Activated CD4-positive, alpha-beta T cell treated with anti-CD3 and anti-CD28 coated beads, Interleukin-2, amount 10 ng/mL, durations not matched to agents 7 days and 5 days (primary cell): ENCODE results near the gene ZMIZ1. TPM values are rescaled to one million over a fixed set of nuclear protein-coding genes. Genes with fewer than 3 reads are reported as not detected.

ENCODE experiments used
- CTCF ChIA-PET: fragments of 350-600 bp; sonication (Branson Sonifier 250); formaldehyde crosslinking; loops from one replicate; lab custom pipeline; 2021; ENCODE audit warnings: antibody characterized with exemption; lab: Charles Lee
- POLR2A ChIA-PET: fragments of 350-600 bp; sonication (Branson Sonifier 250); formaldehyde crosslinking; loops from one replicate; lab custom pipeline; 2021; ENCODE audit warnings: antibody characterized with exemption; lab: Charles Lee
- DNase-seq: peaks from one replicate; pipeline ENCODE4 v3.0.0-alpha.2; 2020
- H3K27ac Mint-ChIP-seq: one replicate; pipeline ENCODE4 v1.8.0; 2021; ENCODE audit warnings: mild to moderate bottlenecking, moderate library complexity, mixed read lengths
- H3K27me3 Mint-ChIP-seq: one replicate; pipeline ENCODE4 v1.8.0; 2021; ENCODE audit warnings: mixed read lengths
- H3K36me3 Mint-ChIP-seq: one replicate; pipeline ENCODE4 v1.8.0; 2021; ENCODE audit warnings: low read depth, mixed read lengths
- H3K4me1 Mint-ChIP-seq: one replicate; pipeline ENCODE4 v1.8.0; 2021; ENCODE audit warnings: mixed read lengths
- H3K4me3 Mint-ChIP-seq: one replicate; pipeline ENCODE4 v1.8.0; 2021; ENCODE audit warnings: mild to moderate bottlenecking, moderate library complexity, mixed read lengths
- H3K9me3 Mint-ChIP-seq: one replicate; pipeline ENCODE4 v1.8.0; 2021; ENCODE audit warnings: mixed read lengths
- total RNA-seq, 2 experiments: library from RNA; stranded (reverse); gene quantifications; one replicate each; pipeline ENCODE4 v1.2.3, GENCODE V29; 2021

Gene ZMIZ1
- total RNA-seq, 2 experiments from 2014 or later, result 27.8 to 31.5 TPM

DNA sequence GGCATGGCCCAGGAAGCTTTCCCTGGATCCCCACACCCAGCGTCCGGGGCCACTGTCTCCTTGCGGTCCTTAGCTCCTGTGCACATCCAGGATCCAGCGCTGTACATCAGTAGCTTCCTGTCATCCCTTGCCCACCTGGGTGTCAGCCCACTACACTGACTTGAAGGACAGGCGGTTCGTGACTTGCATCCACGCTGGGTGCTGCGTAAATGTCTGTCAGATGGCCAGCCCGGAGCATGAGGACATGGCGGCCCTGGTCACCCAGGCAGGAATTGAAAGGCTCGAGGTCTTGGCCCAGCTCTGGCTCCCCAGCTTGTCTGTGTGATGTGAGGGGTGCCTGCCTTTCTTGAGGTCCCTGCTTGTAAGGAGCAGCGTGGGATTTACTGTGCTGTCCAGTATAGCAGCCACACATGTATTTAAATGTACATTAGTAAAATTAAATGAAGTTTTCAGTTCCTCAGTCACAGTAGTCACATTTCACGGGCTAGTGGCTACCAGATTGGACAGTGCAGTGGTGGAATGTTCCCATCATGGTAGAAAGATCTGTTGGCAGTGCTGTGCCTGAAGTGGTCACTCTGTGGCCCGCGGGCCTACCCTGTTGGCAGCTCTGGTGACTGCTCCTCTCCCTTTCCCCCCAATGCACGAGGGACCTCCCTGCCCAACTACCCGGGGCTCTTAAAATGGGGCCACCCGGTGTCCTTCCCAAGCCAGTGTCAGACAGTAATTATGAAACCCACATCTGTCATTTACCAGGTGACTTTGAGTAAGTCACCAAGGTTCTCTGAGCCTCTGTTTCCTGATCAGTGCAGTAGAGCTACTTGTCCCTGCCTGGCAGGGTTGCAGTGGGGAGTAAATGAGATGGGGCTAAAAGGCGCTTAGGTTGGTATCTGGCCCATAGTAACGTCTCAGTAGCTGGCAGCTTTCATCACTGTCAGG, 180.7 kb downstream of the ZMIZ1 start:
- CTCF ChIA-PET, result interaction anchor here (0.8 to 3.0 kb wide), 8 partner anchors 8 to 98 kb away, joined by 3 to 9 read pairs (median 3); no protein-coding TSS in a partner anchor
- H3K4me3 Mint-ChIP-seq, result peak overlapping the region; percentile 2
- POLR2A ChIA-PET, result no interaction called here
- peaks cover 69% of the 10 kb centered on the region for H3K4me1 Mint-ChIP-seq
- H3K9me3 Mint-ChIP-seq, result no peaks in the 10 kb centered on the region
- peaks cover 5% of the 10 kb centered on the region for H3K36me3 Mint-ChIP-seq
- H3K27me3 Mint-ChIP-seq, result no peaks in the 10 kb centered on the region
- H3K27ac Mint-ChIP-seq, result peak overlapping the region; percentile 77
- DNase-seq, result peak; percentile 27

- Mint-ChIP-seq H3K27me3 (no peaks in the 10 kb centered on the region), H3K4me3 (no peak overlapping the region), H3K36me3 (peaks cover under 1% of the 10 kb centered on the region), H3K4me1 (peaks cover 61% of the 10 kb centered on the region), H3K27ac (peak overlapping the region; percentile 77), H3K9me3 (no peaks in the 10 kb centered on the region)
- CTCF ChIA-PET, result interaction anchor here (0.8 to 2.8 kb wide), 2 partner anchors 11 to 98 kb away, joined by 3 to 9 read pairs; no protein-coding TSS in a partner anchor
- no peak for DNase-seq
- POLR2A ChIA-PET, result no interaction called here
Measured at GRCh38 chr10:79250259-79250658, 181.5 kb downstream of the ZMIZ1 start.

GRCh38 chr10:79252450-79252849, 183.7 kb downstream of the ZMIZ1 start:
- ChIA-PET CTCF (no interaction called here), POLR2A (no interaction called here)
- Mint-ChIP-seq H3K27me3 (no peaks in the 10 kb centered on the region), H3K4me1 (peaks cover 43% of the 10 kb centered on the region), H3K4me3 (no peak overlapping the region), H3K9me3 (no peaks in the 10 kb centered on the region), H3K27ac (no peak overlapping the region), H3K36me3 (no peaks in the 10 kb centered on the region)
- no peak for DNase-seq

- DNase-seq, result no peak
- Mint-ChIP-seq H3K4me1 (peaks cover 38% of the 10 kb centered on the region), H3K27ac (no peak overlapping the region), H3K4me3 (no peak overlapping the region), H3K36me3 (no peaks in the 10 kb centered on the region), H3K9me3 (no peaks in the 10 kb centered on the region), H3K27me3 (no peaks in the 10 kb centered on the region)
- ChIA-PET POLR2A (no interaction called here), CTCF (no interaction called here)
Measured at GRCh38 chr10:79252971-79253370, 184.2 kb downstream of the ZMIZ1 start.

GRCh38 chr10:79253704-79254103, 184.9 kb downstream of the ZMIZ1 start:
- CTCF ChIA-PET, result interaction anchor here (0.9 to 1.0 kb wide), 2 partner anchors 8 to 70 kb away, joined by 3 read pairs; no protein-coding TSS in a partner anchor
- no peaks in the 10 kb centered on the region for H3K36me3 Mint-ChIP-seq

GRCh38 chr10:79254333-79255006, 185.7 kb downstream of the ZMIZ1 start:
- Mint-ChIP-seq H3K4me1 (peaks cover 23% of the 10 kb centered on the region), H3K4me3 (no peak overlapping the region), H3K36me3 (no peaks in the 10 kb centered on the region), H3K27ac (no peak overlapping the region), H3K9me3 (no peaks in the 10 kb centered on the region), H3K27me3 (no peaks in the 10 kb centered on the region)
- ChIA-PET CTCF (interaction anchor here (0.9 to 1.1 kb wide), 3 partner anchors 9 to 71 kb away, joined by 3 read pairs; no protein-coding TSS in a partner anchor), POLR2A (no interaction called here)
- no peak for DNase-seq

More at GRCh38 chr10:79253704-79254103, 184.9 kb downstream of the ZMIZ1 start:
- Mint-ChIP-seq H3K27me3 (no peaks in the 10 kb centered on the region), H3K9me3 (no peaks in the 10 kb centered on the region), H3K4me3 (no peak overlapping the region), H3K4me1 (peaks cover 31% of the 10 kb centered on the region), H3K27ac (no peak overlapping the region)
- no peak for DNase-seq
- POLR2A ChIA-PET, result no interaction called here

GRCh38 chr10:79255007-79255507, 186.3 kb downstream of the ZMIZ1 start:
- no peaks in the 10 kb centered on the region for H3K36me3 Mint-ChIP-seq
- CTCF ChIA-PET, result interaction anchor here (1.1 kb wide), 1 partner anchor 10 kb away, joined by 3 read pairs; no protein-coding TSS in a partner anchor
- H3K27me3 Mint-ChIP-seq, result no peaks in the 10 kb centered on the region
- H3K4me1 Mint-ChIP-seq, result peaks cover 17% of the 10 kb centered on the region
- DNase-seq, result no peak
- POLR2A ChIA-PET, result no interaction called here
- H3K4me3 Mint-ChIP-seq, result no peak overlapping the region
- H3K27ac Mint-ChIP-seq, result no peak overlapping the region
- no peaks in the 10 kb centered on the region for H3K9me3 Mint-ChIP-seq

DNA sequence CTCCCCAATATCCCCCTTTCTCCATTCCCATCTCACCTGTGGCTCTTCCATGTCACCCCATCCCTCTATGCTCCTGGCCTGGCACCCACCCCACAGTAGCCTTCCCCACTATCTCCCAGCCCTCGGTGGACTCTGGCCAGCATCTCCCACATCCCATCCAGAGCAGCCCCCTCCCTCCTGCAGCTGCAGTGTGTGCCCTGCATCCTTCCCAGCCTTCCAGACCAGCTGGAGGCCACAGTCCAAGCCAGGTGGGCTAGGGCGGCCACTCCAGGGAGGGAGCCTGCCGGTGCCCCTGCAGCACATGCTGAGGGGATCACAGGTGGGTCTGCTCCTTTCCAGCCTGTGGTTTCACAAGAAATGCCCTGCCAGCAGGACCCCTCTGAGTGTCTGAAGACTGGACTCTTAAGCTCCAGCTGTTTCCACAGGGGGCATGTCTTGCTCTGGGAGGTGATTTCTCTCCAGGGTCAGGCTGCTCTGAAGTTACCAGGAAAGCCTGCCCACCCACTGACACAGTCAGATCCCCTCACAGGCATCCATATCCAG, 187.6 kb downstream of the ZMIZ1 start:
- no peaks in the 10 kb centered on the region for H3K27me3 Mint-ChIP-seq
- CTCF ChIA-PET, result no interaction called here
- H3K36me3 Mint-ChIP-seq, result no peaks in the 10 kb centered on the region
- H3K4me3 Mint-ChIP-seq, result no peak overlapping the region
- H3K27ac Mint-ChIP-seq, result no peak overlapping the region
- POLR2A ChIA-PET, result no interaction called here
- no peak for DNase-seq
- H3K9me3 Mint-ChIP-seq, result no peaks in the 10 kb centered on the region
- peaks cover 6% of the 10 kb centered on the region for H3K4me1 Mint-ChIP-seq

DNA sequence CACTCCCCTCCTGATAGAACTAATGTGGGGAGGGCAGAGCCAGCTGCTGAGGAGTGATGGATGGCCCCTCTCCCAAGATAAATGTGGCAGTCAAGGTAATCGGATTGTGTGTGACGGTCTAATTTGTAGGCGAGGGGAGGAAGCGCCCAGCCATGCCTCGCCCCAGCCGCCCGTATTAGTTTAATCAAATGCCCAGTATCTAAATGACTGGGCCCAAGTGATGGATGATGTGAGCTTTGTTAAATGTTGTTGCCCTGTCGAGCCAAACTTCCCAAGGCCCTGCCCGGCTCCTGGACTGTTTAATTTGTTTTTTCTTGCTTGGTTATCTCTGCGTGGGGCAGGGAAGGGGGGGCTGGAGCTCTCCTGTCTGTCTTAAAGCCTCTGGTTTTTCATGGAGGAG, 190.1 kb downstream of the ZMIZ1 start:
- ChIA-PET CTCF (interaction anchor here (1.0 to 1.2 kb wide), 4 partner anchors 10 to 76 kb away, joined by 3 to 4 read pairs (median 4); no protein-coding TSS in a partner anchor), POLR2A (no interaction called here)
- no peak overlapping the region for H3K4me3 Mint-ChIP-seq
- no peaks in the 10 kb centered on the region for H3K36me3 Mint-ChIP-seq
- H3K27me3 Mint-ChIP-seq, result no peaks in the 10 kb centered on the region
- H3K27ac Mint-ChIP-seq, result no peak overlapping the region
- H3K9me3 Mint-ChIP-seq, result no peaks in the 10 kb centered on the region
- H3K4me1 Mint-ChIP-seq, result peaks cover 2% of the 10 kb centered on the region
- DNase-seq, result no peak

DNA sequence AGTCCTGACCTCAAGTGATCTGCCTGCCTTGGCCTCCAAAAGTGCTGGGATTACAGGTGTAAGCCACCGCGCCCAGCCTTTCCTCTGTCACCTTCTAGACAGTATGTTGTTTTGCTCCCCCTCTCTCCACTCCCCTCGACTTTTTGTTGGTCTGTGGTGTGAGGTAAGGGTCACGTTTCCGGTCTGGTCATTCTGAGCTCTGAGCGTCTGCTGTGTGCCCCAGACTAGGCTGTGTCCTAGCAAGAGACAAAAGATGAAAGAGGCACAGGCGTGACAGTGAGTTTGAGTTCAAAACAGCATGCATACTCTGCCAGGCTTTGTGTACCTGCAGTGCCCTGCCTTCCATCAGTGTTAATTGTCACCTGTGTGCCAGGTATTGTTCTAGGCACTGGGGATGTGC, 191.1 kb downstream of the ZMIZ1 start:
- H3K9me3 Mint-ChIP-seq, result no peaks in the 10 kb centered on the region
- no peak for DNase-seq
- ChIA-PET CTCF (interaction anchor here (0.6 kb wide), 1 partner anchor 966 kb away, joined by 3 read pairs; no protein-coding TSS in a partner anchor), POLR2A (no interaction called here)
- H3K4me3 Mint-ChIP-seq, result no peak overlapping the region
- peaks cover 2% of the 10 kb centered on the region for H3K4me1 Mint-ChIP-seq
- no peaks in the 10 kb centered on the region for H3K36me3 Mint-ChIP-seq
- H3K27me3 Mint-ChIP-seq, result no peaks in the 10 kb centered on the region
- H3K27ac Mint-ChIP-seq, result no peak overlapping the region

GRCh38 chr10:79260811-79261740, 192.3 kb downstream of the ZMIZ1 start:
- Mint-ChIP-seq H3K27ac (no peak overlapping the region), H3K27me3 (no peaks in the 10 kb centered on the region), H3K36me3 (no peaks in the 10 kb centered on the region), H3K4me3 (no peak overlapping the region), H3K4me1 (peaks cover 4% of the 10 kb centered on the region), H3K9me3 (no peaks in the 10 kb centered on the region)
- DNase-seq, result no peak
- POLR2A ChIA-PET, result no interaction called here
- CTCF ChIA-PET, result interaction anchor here (1.0 to 2.4 kb wide), 4 partner anchors 11 to 26 kb away, joined by 3 to 9 read pairs (median 4); no protein-coding TSS in a partner anchor
